ENCODE results near the gene QRICH1. TPM values are rescaled to one million over a fixed set of nuclear protein-coding genes. Genes with fewer than 3 reads are reported as not detected.

QRICH1 gene
- total RNA-seq, 2 donors from 2014 or later, result 59.8 to 76.0 TPM

DNA sequence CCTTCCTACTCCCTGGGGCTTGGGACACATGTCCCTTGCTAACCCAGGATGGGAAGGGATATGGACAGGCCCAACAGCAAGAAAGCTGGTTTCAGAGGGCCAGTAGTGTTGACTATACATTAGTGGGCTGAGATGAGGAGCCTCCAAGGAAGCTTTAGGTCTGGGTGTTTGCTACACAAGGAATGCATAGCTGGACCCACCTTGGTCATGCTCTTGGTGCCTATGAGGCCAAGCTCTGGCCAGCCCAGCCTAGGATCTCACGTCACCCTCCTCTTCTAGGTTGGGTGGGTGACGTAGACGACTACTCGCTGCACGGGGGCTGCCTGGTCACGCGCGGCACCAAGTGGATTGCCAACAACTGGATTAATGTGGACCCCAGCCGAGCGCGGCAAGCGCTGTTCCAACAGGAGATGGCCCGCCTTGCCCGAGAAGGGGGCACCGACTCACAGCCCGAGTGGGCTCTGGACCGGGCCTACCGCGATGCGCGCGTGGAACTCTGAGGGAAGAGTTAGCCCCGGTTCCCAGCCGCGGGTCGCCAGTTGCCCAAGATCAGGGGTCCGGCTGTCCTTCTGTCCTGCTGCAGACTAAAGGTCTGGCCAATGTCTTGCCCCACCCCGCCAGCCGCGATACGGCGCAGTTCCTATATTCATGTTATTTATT lies 87.3 kb downstream of the QRICH1 start:
- no peaks in the 10 kb centered on the region for H3K9me3 ChIP-seq
- H3K4me3 ChIP-seq, result peak overlapping the region; percentile 78
- H3K27ac ChIP-seq, result peak overlapping the region; percentile 99
- peak; percentile 46 for DNase-seq
- TF ChIP-seq, protein P1, sequence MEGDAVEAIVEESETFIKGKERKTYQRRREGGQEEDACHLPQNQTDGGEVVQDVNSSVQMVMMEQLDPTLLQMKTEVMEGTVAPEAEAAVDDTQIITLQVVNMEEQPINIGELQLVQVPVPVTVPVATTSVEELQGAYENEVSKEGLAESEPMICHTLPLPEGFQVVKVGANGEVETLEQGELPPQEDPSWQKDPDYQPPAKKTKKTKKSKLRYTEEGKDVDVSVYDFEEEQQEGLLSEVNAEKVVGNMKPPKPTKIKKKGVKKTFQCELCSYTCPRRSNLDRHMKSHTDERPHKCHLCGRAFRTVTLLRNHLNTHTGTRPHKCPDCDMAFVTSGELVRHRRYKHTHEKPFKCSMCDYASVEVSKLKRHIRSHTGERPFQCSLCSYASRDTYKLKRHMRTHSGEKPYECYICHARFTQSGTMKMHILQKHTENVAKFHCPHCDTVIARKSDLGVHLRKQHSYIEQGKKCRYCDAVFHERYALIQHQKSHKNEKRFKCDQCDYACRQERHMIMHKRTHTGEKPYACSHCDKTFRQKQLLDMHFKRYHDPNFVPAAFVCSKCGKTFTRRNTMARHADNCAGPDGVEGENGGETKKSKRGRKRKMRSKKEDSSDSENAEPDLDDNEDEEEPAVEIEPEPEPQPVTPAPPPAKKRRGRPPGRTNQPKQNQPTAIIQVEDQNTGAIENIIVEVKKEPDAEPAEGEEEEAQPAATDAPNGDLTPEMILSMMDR (IDR thresholded peaks at IDR 0.05), result no peak
- intact Hi-C loops (cut with DNase I), result no loop called here
- H3K9ac ChIP-seq (ENCODE audit: low read depth in 2 of 2, low read length in 2 of 2), result peak overlapping the region; percentile 87
- no peaks in the 10 kb centered on the region for H3K27me3 ChIP-seq
- H3K4me1 ChIP-seq, result peaks cover 7% of the 10 kb centered on the region
- no peaks in the 10 kb centered on the region for H3K36me3 ChIP-seq

DNA sequence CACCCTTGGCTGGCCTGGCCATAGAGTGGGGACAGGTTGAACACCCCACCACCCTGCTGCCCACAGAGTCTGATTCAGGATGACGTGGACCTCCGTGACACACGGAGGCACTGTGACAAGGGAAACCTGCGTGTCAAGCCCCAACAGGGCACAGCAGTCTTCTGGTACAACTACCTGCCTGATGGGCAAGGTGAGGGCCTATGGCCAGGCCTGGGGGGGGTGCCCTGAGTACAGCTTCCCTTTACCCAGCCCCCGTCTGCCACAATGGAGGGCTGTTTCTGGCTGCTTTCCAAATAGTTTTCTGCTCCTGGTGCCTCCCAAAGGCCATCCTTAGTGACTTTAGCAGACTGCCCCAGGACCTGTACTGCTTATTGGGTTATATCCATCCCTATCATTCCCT lies 87.9 kb downstream of the QRICH1 start:
- Histone ChIP-seq H3K9me3 (no peaks in the 10 kb centered on the region), H3K4me3 (no peak overlapping the region), H3K36me3 (no peaks in the 10 kb centered on the region), H3K4me1 (peaks cover 7% of the 10 kb centered on the region), H3K9ac (ENCODE audit: low read depth in 2 of 2, low read length in 2 of 2) (peak overlapping the region; percentile 24 to 87), H3K27ac (no peak overlapping the region), H3K27me3 (no peaks in the 10 kb centered on the region)
- intact Hi-C loops (cut with DNase I), result no loop called here
- TF ChIP-seq, protein P1 (IDR thresholded peaks at IDR 0.05), result no peak
- no peak for DNase-seq

- Histone ChIP-seq H3K4me1 (peaks cover 7% of the 10 kb centered on the region), H3K27me3 (no peaks in the 10 kb centered on the region), H3K27ac (no peak overlapping the region), H3K36me3 (no peaks in the 10 kb centered on the region), H3K9ac (ENCODE audit: low read depth in 2 of 2, low read length in 2 of 2) (no peak overlapping the region), H3K9me3 (no peaks in the 10 kb centered on the region), H3K4me3 (no peak overlapping the region)
- TF ChIP-seq, protein P1 (IDR thresholded peaks at IDR 0.05), result no peak
- no peak for DNase-seq
- intact Hi-C loops (cut with DNase I), result no loop called here
Measured at GRCh38 chr3:49005303-49005680, 88.6 kb downstream of the QRICH1 start.

DNA sequence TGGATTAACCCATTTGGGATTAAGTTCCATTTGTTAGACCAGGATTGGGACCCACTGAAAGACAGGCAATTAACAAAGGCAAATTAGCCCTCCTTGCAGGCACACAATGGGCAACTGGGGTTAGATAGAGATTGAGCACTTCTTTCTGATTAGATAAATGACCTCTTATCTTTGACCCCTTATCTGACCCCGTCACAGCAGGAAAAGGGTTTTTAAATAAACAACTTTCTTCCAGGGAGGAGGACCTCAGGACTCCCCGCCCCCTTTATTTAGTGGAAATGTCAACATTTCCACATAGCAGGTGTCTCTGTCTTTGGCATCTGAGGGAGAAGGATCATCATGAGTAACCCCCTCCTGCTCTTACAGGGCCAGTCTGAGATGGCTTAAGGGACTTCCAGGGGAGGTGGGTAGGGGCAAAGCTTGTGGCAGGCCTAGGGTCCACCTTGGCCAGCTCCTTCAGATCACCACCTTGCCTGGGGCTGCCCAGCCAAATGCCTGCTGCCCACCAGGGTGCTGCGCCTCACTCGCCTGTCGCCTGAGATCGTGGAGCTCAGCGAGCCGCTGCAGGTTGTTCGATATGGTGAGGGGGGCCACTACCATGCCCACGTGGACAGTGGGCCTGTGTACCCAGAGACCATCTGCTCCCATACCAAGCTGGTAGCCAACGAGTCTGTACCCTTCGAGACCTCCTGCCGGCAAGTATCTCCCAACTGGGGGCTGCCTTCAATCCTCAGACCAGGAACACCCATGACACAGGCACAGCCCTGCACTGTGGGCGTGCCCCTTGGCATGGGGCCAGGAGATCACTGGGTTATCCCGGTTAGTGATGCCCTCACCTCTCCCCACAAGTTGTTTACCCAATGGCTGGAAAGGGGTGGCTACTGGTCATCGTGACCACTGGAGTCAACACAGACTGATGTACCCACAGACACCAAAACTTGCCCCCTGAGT lies 89.2 kb downstream of the QRICH1 start:
- DNase-seq, result peak; percentile 84
- intact Hi-C loops (cut with DNase I), result no loop called here
- H3K9ac ChIP-seq (ENCODE audit: low read depth in 2 of 2, low read length in 2 of 2), result no peak overlapping the region
- H3K4me3 ChIP-seq, result no peak overlapping the region
- H3K27me3 ChIP-seq, result no peaks in the 10 kb centered on the region
- no peak overlapping the region for H3K27ac ChIP-seq
- no peaks in the 10 kb centered on the region for H3K9me3 ChIP-seq
- peaks cover 7% of the 10 kb centered on the region for H3K4me1 ChIP-seq
- TF ChIP-seq, protein P1 (IDR thresholded peaks at IDR 0.05), result no peak
- H3K36me3 ChIP-seq, result no peaks in the 10 kb centered on the region

DNA sequence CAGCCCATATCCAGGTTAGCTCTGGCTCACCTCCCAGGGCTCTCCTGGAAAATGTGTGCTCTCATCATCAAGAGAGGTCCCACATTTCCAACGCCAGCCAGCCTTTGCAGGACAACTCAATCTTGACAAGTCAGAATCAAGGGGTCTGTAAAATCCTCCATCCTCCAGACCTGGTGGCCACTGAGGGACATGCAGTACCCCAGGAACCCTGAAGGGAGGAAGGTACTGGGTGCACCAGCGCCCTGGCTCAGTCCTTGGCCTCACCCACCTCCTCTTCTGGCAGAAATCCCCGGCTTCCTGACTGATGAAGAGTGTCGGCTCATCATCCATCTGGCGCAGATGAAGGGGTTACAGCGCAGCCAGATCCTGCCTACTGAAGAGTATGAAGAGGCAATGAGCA lies 92.7 kb downstream of the QRICH1 start:
- no peak for DNase-seq
- no peaks in the 10 kb centered on the region for H3K27me3 ChIP-seq
- no peak overlapping the region for H3K9ac ChIP-seq (ENCODE audit: low read depth in 2 of 2, low read length in 2 of 2)
- TF ChIP-seq, protein P1 (IDR thresholded peaks at IDR 0.05), result no peak
- intact Hi-C loops (cut with DNase I), result no loop called here
- no peak overlapping the region for H3K27ac ChIP-seq
- H3K4me1 ChIP-seq, result peaks cover 2% of the 10 kb centered on the region
- no peaks in the 10 kb centered on the region for H3K9me3 ChIP-seq
- H3K4me3 ChIP-seq, result no peak overlapping the region
- H3K36me3 ChIP-seq, result no peaks in the 10 kb centered on the region
